GM23338 (cell line): ENCODE measurements around the gene CD46. TPM values are rescaled to one million over a fixed set of nuclear protein-coding genes. Genes with fewer than 3 reads are reported as not detected.

Experiments
- ATAC-seq: fragments of 200-7000 bp; cut with Tn5 transposase; 3 replicates; pipeline ENCODE4 v1.9.1; 2020
- DNase-seq: peaks from one replicate; pipeline ENCODE4 v3.0.0-alpha.2; 2015; ENCODE audit warnings: low spot score
- H2AFZ ChIP-seq: fragments of 200-600 bp; sonication (generic); 2 replicates; pipeline ENCODE4 v1.8.0; 2016; ENCODE audit warnings: antibody characterized with exemption, mild to moderate bottlenecking, moderate library complexity
- H3F3A ChIP-seq: fragments of 200-600 bp; sonication (generic); replicated peaks from 2 replicates; pipeline ENCODE4 v1.8.0; 2017; ENCODE audit warnings: antibody characterized with exemption, mixed run types, low read depth
- H3K27ac ChIP-seq: fragments of 200-600 bp; sonication (generic); 2 replicates; pipeline ENCODE4 v1.6.1; 2016; ENCODE audit warnings: low read depth
- H3K27me3 ChIP-seq: fragments of 200-600 bp; sonication (generic); 2 replicates; pipeline ENCODE4 v1.8.0; 2016; ENCODE audit warnings: mild to moderate bottlenecking, mixed run types, moderate library complexity; ENCODE audit not compliant: insufficient read depth
- H3K36me3 ChIP-seq: fragments of 200-600 bp; sonication (generic); 2 replicates; pipeline ENCODE4 v1.8.0; 2016; ENCODE audit warnings: mild to moderate bottlenecking; ENCODE audit not compliant: insufficient read depth
- H3K4me1 ChIP-seq: fragments of 200-600 bp; sonication (generic); 2 replicates; pipeline ENCODE4 v1.8.0; 2016; ENCODE audit warnings: mild to moderate bottlenecking, moderate library complexity; ENCODE audit not compliant: insufficient read depth
- H3K4me2 ChIP-seq: fragments of 200-600 bp; sonication (generic); 2 replicates; pipeline ENCODE4 v1.7.1; 2017; ENCODE audit warnings: mixed run types
- H3K4me3 ChIP-seq: fragments of 200-600 bp; sonication (generic); 2 replicates; pipeline ENCODE4 v1.6.1; 2016; ENCODE audit warnings: mixed run types
- H3K79me2 ChIP-seq: fragments of 200-600 bp; sonication (generic); replicated peaks from 2 replicates; pipeline ENCODE4 v1.8.0; 2017; ENCODE audit warnings: mild to moderate bottlenecking; ENCODE audit not compliant: insufficient read depth
- H3K9me2 ChIP-seq: fragments of 200-600 bp; sonication (generic); 2 replicates; pipeline ENCODE4 v1.8.0; 2017; ENCODE audit not compliant: insufficient read depth
- H4K20me1 ChIP-seq: fragments of 200-600 bp; sonication (generic); replicated peaks from 2 replicates; pipeline ENCODE4 v1.8.0; 2017; ENCODE audit warnings: mild to moderate bottlenecking; ENCODE audit not compliant: insufficient read depth
- H3K27ac Mint-ChIP-seq: 2 replicates; pipeline ENCODE4 v1.8.0; 2020; ENCODE audit warnings: inconsistent platforms, mild to moderate bottlenecking, moderate library complexity, mixed read lengths
- H3K27me3 Mint-ChIP-seq: 3 replicates; pipeline ENCODE4 v1.8.0; 2022; ENCODE audit warnings: low read depth, mild to moderate bottlenecking, moderate library complexity, mixed read lengths, inconsistent platforms; ENCODE audit not compliant: insufficient read depth, poor library complexity
- H3K36me3 Mint-ChIP-seq: 3 replicates; pipeline ENCODE4 v1.8.0; 2021; ENCODE audit warnings: low read depth, mild to moderate bottlenecking, inconsistent platforms, moderate library complexity, mixed read lengths
- H3K4me1 Mint-ChIP-seq: 3 replicates; pipeline ENCODE4 v1.8.0; 2020; ENCODE audit warnings: mild to moderate bottlenecking, inconsistent platforms, mixed read lengths
- H3K4me3 Mint-ChIP-seq: 3 replicates; pipeline ENCODE4 v1.8.0; 2021; ENCODE audit warnings: moderate library complexity, mild to moderate bottlenecking, inconsistent platforms, mixed read lengths
- H3K9me3 Mint-ChIP-seq: 3 replicates; pipeline ENCODE4 v1.8.0; 2020; ENCODE audit warnings: moderate library complexity, mild to moderate bottlenecking, inconsistent platforms, mixed read lengths
- CREB1 ChIP-seq: fragments of 250-450 bp; sonication (Bioruptor Pico); IDR thresholded peaks from 2 replicates; pipeline ENCODE4 v1.5.0; 2020; ENCODE audit warnings: low read depth, mild to moderate bottlenecking, moderate library complexity
- ETS1 ChIP-seq: IDR thresholded peaks from 2 replicates; pipeline ENCODE4 v1.6.1; 2016; ENCODE audit warnings: antibody characterized with exemption
- EZH2 ChIP-seq: fragments of 200-600 bp; sonication (generic); IDR thresholded peaks from one replicate; pipeline ENCODE4 v1.8.0; 2017; ENCODE audit warnings: antibody characterized with exemption, mild to moderate bottlenecking, low read depth; ENCODE audit not compliant: unreplicated experiment
- EZH2phosphoT487 ChIP-seq: fragments of 200-600 bp; sonication (generic); IDR thresholded peaks from one replicate; pipeline ENCODE4 v1.8.1; 2018; ENCODE audit warnings: antibody characterized with exemption; ENCODE audit not compliant: unreplicated experiment
- POLR2AphosphoS5 ChIP-seq: IDR thresholded peaks from 2 replicates; pipeline ENCODE4 v1.6.1; 2016; ENCODE audit warnings: antibody characterized with exemption, low read depth
- ZNF331 ChIP-seq: fragments of 250-450 bp; sonication (Bioruptor Pico); IDR thresholded peaks from 2 replicates; pipeline ENCODE4 v1.5.0; 2020; ENCODE audit warnings: low read depth, mild to moderate bottlenecking, moderate library complexity
- polyA plus RNA-seq: library from polyadenylated mRNA; unstranded; fragments of >200 nt; fragmentation: Nextera tagmentation; extraction: Ambion mirVana; gene quantifications from 2 replicates; pipeline ENCODE4 v1.2.1, GENCODE V29; 2016
- total RNA-seq: library from RNA; depleted of rRNA; stranded (reverse); fragments of >200 nt; shearing (Covaris generic); gene quantifications from 2 replicates; pipeline ENCODE4 v1.2.3, GENCODE V29; 2014
- TF ChIP-seq, protein P1 (sequence below), 2 experiments: fragments of 200-600 bp in 1 of 2; sonication (generic) in 1 of 2; conservative IDR thresholded peaks; 2 replicates each; pipeline versions ENCODE4 v1.5.1 to v1.6.1; 2016 to 2017; ENCODE audit warnings: antibody characterized with exemption in 2 of 2, low read depth in 2 of 2, mild to moderate bottlenecking in 2 of 2, moderate library complexity in 1 of 2
- TF ChIP-seq, protein P2 (sequence below): fragments of 250-450 bp; sonication (Bioruptor Pico); IDR thresholded peaks from 2 replicates; pipeline ENCODE4 v1.5.0; 2020; ENCODE audit warnings: mild to moderate bottlenecking, moderate library complexity
- TF ChIP-seq, protein P3 (sequence below): IDR thresholded peaks from one replicate; pipeline ENCODE4 v1.6.1; 2018; ENCODE audit warnings: antibody characterized with exemption; ENCODE audit not compliant: unreplicated experiment

The CD46 gene
- total and polyA plus RNA-seq, 2 experiments from 2014 or later = 199 to 209 TPM

DNA sequence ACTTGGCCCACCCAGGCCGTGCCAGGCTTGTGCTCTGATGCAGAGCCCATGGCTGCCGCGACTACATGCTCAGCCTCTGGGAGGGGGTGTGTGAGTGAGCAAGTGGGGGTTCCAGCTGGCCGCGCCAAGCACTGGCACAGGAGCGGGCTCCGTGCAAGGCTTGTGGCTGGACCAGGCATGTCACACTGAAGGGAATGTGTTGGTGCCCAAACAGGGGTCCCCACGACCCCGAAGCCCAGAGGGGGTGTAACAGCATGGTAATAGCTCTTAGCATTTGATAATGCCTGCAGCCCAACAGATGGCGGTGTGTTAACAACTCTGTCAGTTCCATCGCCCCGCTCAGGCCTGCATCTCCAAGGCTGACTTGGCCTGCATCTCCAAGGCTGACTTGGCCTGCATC is 38.3 kb upstream of the CD46 start:
- Histone ChIP-seq H3K79me2 (no peaks in the 10 kb centered on the region), H3K27ac (no peak overlapping the region), H3F3A (no peaks in the 10 kb centered on the region), H3K4me2 (no peak overlapping the region), H3K36me3 (no peaks in the 10 kb centered on the region), H3K4me1 (no peaks in the 10 kb centered on the region), H3K9me2 (no peaks in the 10 kb centered on the region), H3K27me3 (no peaks in the 10 kb centered on the region), H3K4me3 (no peak overlapping the region), H2AFZ (no peak overlapping the region), H4K20me1 (no peaks in the 10 kb centered on the region)
- no peak for TF ChIP-seq EZH2phosphoT487
- TF ChIP-seq, protein P1, sequence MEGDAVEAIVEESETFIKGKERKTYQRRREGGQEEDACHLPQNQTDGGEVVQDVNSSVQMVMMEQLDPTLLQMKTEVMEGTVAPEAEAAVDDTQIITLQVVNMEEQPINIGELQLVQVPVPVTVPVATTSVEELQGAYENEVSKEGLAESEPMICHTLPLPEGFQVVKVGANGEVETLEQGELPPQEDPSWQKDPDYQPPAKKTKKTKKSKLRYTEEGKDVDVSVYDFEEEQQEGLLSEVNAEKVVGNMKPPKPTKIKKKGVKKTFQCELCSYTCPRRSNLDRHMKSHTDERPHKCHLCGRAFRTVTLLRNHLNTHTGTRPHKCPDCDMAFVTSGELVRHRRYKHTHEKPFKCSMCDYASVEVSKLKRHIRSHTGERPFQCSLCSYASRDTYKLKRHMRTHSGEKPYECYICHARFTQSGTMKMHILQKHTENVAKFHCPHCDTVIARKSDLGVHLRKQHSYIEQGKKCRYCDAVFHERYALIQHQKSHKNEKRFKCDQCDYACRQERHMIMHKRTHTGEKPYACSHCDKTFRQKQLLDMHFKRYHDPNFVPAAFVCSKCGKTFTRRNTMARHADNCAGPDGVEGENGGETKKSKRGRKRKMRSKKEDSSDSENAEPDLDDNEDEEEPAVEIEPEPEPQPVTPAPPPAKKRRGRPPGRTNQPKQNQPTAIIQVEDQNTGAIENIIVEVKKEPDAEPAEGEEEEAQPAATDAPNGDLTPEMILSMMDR (conservative IDR thresholded peaks at IDR 0.05; ENCODE audit: low read depth in 2 of 2) = peak; percentile 8 to 30; a peak in 2 of 4 replicates
- TF ChIP-seq, protein P2, sequence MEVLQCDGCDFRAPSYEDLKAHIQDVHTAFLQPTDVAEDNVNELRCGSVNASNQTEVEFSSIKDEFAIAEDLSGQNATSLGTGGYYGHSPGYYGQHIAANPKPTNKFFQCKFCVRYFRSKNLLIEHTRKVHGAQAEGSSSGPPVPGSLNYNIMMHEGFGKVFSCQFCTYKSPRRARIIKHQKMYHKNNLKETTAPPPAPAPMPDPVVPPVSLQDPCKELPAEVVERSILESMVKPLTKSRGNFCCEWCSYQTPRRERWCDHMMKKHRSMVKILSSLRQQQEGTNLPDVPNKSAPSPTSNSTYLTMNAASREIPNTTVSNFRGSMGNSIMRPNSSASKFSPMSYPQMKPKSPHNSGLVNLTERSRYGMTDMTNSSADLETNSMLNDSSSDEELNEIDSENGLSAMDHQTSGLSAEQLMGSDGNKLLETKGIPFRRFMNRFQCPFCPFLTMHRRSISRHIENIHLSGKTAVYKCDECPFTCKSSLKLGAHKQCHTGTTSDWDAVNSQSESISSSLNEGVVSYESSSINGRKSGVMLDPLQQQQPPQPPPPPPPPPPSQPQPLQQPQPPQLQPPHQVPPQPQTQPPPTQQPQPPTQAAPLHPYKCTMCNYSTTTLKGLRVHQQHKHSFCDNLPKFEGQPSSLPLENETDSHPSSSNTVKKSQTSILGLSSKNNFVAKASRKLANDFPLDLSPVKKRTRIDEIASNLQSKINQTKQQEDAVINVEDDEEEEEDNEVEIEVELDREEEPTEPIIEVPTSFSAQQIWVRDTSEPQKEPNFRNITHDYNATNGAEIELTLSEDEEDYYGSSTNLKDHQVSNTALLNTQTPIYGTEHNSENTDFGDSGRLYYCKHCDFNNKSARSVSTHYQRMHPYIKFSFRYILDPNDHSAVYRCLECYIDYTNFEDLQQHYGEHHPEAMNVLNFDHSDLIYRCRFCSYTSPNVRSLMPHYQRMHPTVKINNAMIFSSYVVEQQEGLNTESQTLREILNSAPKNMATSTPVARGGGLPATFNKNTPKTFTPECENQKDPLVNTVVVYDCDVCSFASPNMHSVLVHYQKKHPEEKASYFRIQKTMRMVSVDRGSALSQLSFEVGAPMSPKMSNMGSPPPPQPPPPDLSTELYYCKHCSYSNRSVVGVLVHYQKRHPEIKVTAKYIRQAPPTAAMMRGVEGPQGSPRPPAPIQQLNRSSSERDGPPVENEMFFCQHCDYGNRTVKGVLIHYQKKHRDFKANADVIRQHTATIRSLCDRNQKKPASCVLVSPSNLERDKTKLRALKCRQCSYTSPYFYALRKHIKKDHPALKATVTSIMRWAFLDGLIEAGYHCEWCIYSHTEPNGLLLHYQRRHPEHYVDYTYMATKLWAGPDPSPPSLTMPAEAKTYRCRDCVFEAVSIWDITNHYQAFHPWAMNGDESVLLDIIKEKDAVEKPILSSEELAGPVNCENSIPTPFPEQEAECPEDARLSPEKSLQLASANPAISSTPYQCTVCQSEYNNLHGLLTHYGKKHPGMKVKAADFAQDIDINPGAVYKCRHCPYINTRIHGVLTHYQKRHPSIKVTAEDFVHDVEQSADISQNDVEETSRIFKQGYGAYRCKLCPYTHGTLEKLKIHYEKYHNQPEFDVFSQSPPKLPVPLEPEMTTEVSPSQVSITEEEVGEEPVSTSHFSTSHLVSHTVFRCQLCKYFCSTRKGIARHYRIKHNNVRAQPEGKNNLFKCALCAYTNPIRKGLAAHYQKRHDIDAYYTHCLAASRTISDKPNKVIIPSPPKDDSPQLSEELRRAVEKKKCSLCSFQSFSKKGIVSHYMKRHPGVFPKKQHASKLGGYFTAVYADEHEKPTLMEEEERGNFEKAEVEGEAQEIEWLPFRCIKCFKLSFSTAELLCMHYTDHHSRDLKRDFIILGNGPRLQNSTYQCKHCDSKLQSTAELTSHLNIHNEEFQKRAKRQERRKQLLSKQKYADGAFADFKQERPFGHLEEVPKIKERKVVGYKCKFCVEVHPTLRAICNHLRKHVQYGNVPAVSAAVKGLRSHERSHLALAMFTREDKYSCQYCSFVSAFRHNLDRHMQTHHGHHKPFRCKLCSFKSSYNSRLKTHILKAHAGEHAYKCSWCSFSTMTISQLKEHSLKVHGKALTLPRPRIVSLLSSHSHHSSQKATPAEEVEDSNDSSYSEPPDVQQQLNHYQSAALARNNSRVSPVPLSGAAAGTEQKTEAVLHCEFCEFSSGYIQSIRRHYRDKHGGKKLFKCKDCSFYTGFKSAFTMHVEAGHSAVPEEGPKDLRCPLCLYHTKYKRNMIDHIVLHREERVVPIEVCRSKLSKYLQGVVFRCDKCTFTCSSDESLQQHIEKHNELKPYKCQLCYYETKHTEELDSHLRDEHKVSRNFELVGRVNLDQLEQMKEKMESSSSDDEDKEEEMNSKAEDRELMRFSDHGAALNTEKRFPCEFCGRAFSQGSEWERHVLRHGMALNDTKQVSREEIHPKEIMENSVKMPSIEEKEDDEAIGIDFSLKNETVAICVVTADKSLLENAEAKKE (CRISPR knock-in tag) = no peak
- Mint-ChIP-seq H3K27ac (no peak overlapping the region), H3K4me1 (no peaks in the 10 kb centered on the region), H3K9me3 (peaks cover 16% of the 10 kb centered on the region), H3K4me3 (no peak overlapping the region), H3K36me3 (peaks cover 16% of the 10 kb centered on the region), H3K27me3 (peaks cover 3% of the 10 kb centered on the region)
- ATAC-seq (no peak), DNase-seq (peak; percentile 11)

GRCh38 chr1:207719234-207719633 is 32.6 kb upstream of the CD46 start:
- Histone ChIP-seq H2AFZ (no peak overlapping the region), H3K27me3 (no peaks in the 10 kb centered on the region), H3K9me2 (no peaks in the 10 kb centered on the region; the same call in 1 of the 2 replicates), H4K20me1 (no peaks in the 10 kb centered on the region), H3K4me3 (no peak overlapping the region), H3F3A (no peaks in the 10 kb centered on the region), H3K27ac (no peak overlapping the region), H3K79me2 (no peaks in the 10 kb centered on the region), H3K36me3 (no peaks in the 10 kb centered on the region; the same call in 1 of the 2 replicates), H3K4me2 (no peak overlapping the region), H3K4me1 (no peaks in the 10 kb centered on the region)
- no peak for ATAC-seq
- Mint-ChIP-seq H3K4me3 (no peak overlapping the region), H3K9me3 (peaks cover 7% of the 10 kb centered on the region), H3K4me1 (no peaks in the 10 kb centered on the region), H3K27me3 (no peaks in the 10 kb centered on the region), H3K27ac (no peak overlapping the region), H3K36me3 (no peaks in the 10 kb centered on the region; the same call in 2 of the 3 replicates)
- DNase-seq = no peak
- TF ChIP-seq EZH2phosphoT487 (no peak), ETS1 (no peak), POLR2AphosphoS5 (no peak), EZH2 (no peak), ZNF331 (no peak), CREB1 (CRISPR knock-in tag) (no peak)
- TF ChIP-seq, protein P3, sequence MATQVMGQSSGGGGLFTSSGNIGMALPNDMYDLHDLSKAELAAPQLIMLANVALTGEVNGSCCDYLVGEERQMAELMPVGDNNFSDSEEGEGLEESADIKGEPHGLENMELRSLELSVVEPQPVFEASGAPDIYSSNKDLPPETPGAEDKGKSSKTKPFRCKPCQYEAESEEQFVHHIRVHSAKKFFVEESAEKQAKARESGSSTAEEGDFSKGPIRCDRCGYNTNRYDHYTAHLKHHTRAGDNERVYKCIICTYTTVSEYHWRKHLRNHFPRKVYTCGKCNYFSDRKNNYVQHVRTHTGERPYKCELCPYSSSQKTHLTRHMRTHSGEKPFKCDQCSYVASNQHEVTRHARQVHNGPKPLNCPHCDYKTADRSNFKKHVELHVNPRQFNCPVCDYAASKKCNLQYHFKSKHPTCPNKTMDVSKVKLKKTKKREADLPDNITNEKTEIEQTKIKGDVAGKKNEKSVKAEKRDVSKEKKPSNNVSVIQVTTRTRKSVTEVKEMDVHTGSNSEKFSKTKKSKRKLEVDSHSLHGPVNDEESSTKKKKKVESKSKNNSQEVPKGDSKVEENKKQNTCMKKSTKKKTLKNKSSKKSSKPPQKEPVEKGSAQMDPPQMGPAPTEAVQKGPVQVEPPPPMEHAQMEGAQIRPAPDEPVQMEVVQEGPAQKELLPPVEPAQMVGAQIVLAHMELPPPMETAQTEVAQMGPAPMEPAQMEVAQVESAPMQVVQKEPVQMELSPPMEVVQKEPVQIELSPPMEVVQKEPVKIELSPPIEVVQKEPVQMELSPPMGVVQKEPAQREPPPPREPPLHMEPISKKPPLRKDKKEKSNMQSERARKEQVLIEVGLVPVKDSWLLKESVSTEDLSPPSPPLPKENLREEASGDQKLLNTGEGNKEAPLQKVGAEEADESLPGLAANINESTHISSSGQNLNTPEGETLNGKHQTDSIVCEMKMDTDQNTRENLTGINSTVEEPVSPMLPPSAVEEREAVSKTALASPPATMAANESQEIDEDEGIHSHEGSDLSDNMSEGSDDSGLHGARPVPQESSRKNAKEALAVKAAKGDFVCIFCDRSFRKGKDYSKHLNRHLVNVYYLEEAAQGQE = no peak
